WTC11 (cell line): ENCODE data around the gene SLC11A2. TPM values are rescaled to one million over a fixed set of nuclear protein-coding genes. Genes with fewer than 3 reads are reported as not detected.
A peak's percentile ranks its signal among the peaks of the same experiment; 100 is the strongest.

Experiments used
- ATAC-seq: fragments of 200-7000 bp; cut with Tn5 transposase; 2 replicates; pipeline ENCODE4 v1.10.0; 2021; ENCODE audit warnings: mild to moderate bottlenecking, moderate library complexity
- CTCF ChIA-PET: fragments of 300-600 bp; sonication (Branson Sonifier 250); formaldehyde crosslinking; loops from one replicate; lab custom pipeline; 2021; ENCODE audit warnings: antibody characterized with exemption; lab: Charles Lee
- POLR2A ChIA-PET: fragments of 350-600 bp; sonication (Branson Sonifier 250); formaldehyde crosslinking; loops from one replicate; lab custom pipeline; 2021; ENCODE audit warnings: antibody characterized with exemption; lab: Charles Lee
- DNase-seq: peaks from one replicate; pipeline ENCODE4 v3.0.0; 2021; ENCODE audit warnings: low spot score
- H3K27ac Mint-ChIP-seq: 2 replicates; pipeline ENCODE4 v1.8.0; 2021; ENCODE audit warnings: mixed read lengths
- H3K27me3 Mint-ChIP-seq: 2 replicates; pipeline ENCODE4 v1.8.0; 2021; ENCODE audit warnings: low read depth, mild to moderate bottlenecking, moderate library complexity, mixed read lengths
- H3K36me3 Mint-ChIP-seq: 2 replicates; pipeline ENCODE4 v1.8.0; 2021; ENCODE audit warnings: mixed read lengths
- H3K4me1 Mint-ChIP-seq: 2 replicates; pipeline ENCODE4 v1.8.0; 2022; ENCODE audit warnings: mixed read lengths
- H3K4me3 Mint-ChIP-seq: 2 replicates; pipeline ENCODE4 v1.8.0; 2021; ENCODE audit warnings: mild to moderate bottlenecking, moderate library complexity, mixed read lengths
- H3K9me3 Mint-ChIP-seq: 2 replicates; pipeline ENCODE4 v1.8.0; 2021; ENCODE audit warnings: mixed read lengths
- ATF3 ChIP-seq: sonication (generic); formaldehyde crosslinking; conservative IDR thresholded peaks from 2 replicates; pipeline ENCODE4 v1.8.1; 2022; ENCODE audit warnings: mild to moderate bottlenecking, missing genetic modification reagents
- CREB1 ChIP-seq: sonication (generic); formaldehyde crosslinking; IDR thresholded peaks from 2 replicates; pipeline ENCODE4 v1.8.0; 2023; ENCODE audit warnings: mild to moderate bottlenecking, missing genetic modification reagents
- CTCF ChIP-seq: fragments of 200-600 bp; IDR thresholded peaks from 2 replicates; pipeline ENCODE4 v1.8.0; 2022; ENCODE audit warnings: antibody characterized with exemption
- EMX1 ChIP-seq: fragments of 250-450 bp; sonication (Bioruptor Pico); IDR thresholded peaks from 2 replicates; pipeline ENCODE4 v1.8.0; 2021; ENCODE audit warnings: mild to moderate bottlenecking
- ETV6 ChIP-seq: sonication (generic); formaldehyde crosslinking; IDR thresholded peaks from 2 replicates; pipeline ENCODE4 v1.8.1; 2022; ENCODE audit warnings: mild to moderate bottlenecking, missing genetic modification reagents
- FOXK1 ChIP-seq: sonication (generic); formaldehyde crosslinking; IDR thresholded peaks from 2 replicates; pipeline ENCODE4 v1.8.0; 2022; ENCODE audit warnings: mild to moderate bottlenecking, moderate library complexity, missing genetic modification reagents
- FOXP1 ChIP-seq: sonication (generic); formaldehyde crosslinking; IDR thresholded peaks from 2 replicates; pipeline ENCODE4 v1.8.0; 2022; ENCODE audit warnings: missing genetic modification reagents, mild to moderate bottlenecking, moderate library complexity, borderline replicate concordance
- HMGA2 ChIP-seq: fragments of 250-450 bp; sonication (Bioruptor Pico); IDR thresholded peaks from 2 replicates; pipeline ENCODE4 v1.4.0; 2021; ENCODE audit warnings: mild to moderate bottlenecking, moderate library complexity
- HMGXB4 ChIP-seq: sonication (generic); formaldehyde crosslinking; IDR thresholded peaks from 2 replicates; pipeline ENCODE4 v1.8.1; 2023; ENCODE audit warnings: mild to moderate bottlenecking, moderate library complexity, missing genetic modification reagents
- JUN ChIP-seq: sonication (generic); formaldehyde crosslinking; IDR thresholded peaks from 2 replicates; pipeline ENCODE4 v1.8.0; 2023; ENCODE audit warnings: mild to moderate bottlenecking, missing genetic modification reagents
- NFATC4 ChIP-seq: fragments of 250-450 bp; sonication (Bioruptor Pico); IDR thresholded peaks from 2 replicates; pipeline ENCODE4 v1.9.0; 2021; ENCODE audit warnings: mild to moderate bottlenecking
- PRRX2 ChIP-seq: fragments of 250-450 bp; sonication (Bioruptor Pico); IDR thresholded peaks from 2 replicates; pipeline ENCODE4 v1.8.0; 2021; ENCODE audit warnings: mild to moderate bottlenecking
- RELA ChIP-seq: sonication (generic); formaldehyde crosslinking; IDR thresholded peaks from 2 replicates; pipeline ENCODE4 v1.8.1; 2022; ENCODE audit warnings: missing genetic modification reagents, mild to moderate bottlenecking, borderline replicate concordance
- SMAD4 ChIP-seq: sonication (generic); formaldehyde crosslinking; IDR thresholded peaks from 2 replicates; pipeline ENCODE4 v1.8.0; 2022; ENCODE audit warnings: mild to moderate bottlenecking, missing genetic modification reagents
- TEAD1 ChIP-seq: sonication (generic); formaldehyde crosslinking; IDR thresholded peaks from 2 replicates; pipeline ENCODE4 v1.8.0; 2022; ENCODE audit warnings: mild to moderate bottlenecking, missing genetic modification reagents
- ZNF219 ChIP-seq: sonication (generic); formaldehyde crosslinking; IDR thresholded peaks from 2 replicates; pipeline ENCODE4 v1.8.0; 2023; ENCODE audit warnings: missing genetic modification reagents, mild to moderate bottlenecking, borderline replicate concordance
- ZNF281 ChIP-seq: sonication (generic); formaldehyde crosslinking; IDR thresholded peaks from 2 replicates; pipeline ENCODE4 v1.8.0; 2023; ENCODE audit warnings: mild to moderate bottlenecking, missing genetic modification reagents
- ZNF396 ChIP-seq: fragments of 250-450 bp; sonication (Bioruptor Pico); IDR thresholded peaks from 2 replicates; pipeline ENCODE4 v1.8.0; 2021; ENCODE audit warnings: mild to moderate bottlenecking, moderate library complexity, borderline replicate concordance
- ZNF416 ChIP-seq: fragments of 250-450 bp; sonication (Bioruptor Pico); IDR thresholded peaks from 2 replicates; pipeline ENCODE4 v1.9.0; 2021; ENCODE audit warnings: mild to moderate bottlenecking, inconsistent platforms
- ZNF423 ChIP-seq: fragments of 250-450 bp; sonication (Bioruptor Pico); IDR thresholded peaks from 2 replicates; pipeline ENCODE4 v2.1.2; 2022; ENCODE audit warnings: mild to moderate bottlenecking, moderate library complexity
- total RNA-seq: library from RNA; stranded (reverse); gene quantifications from 3 replicates; pipeline ENCODE4 v1.2.3, GENCODE V29; 2021
- TF ChIP-seq, protein P1 (sequence below): sonication (generic); formaldehyde crosslinking; IDR thresholded peaks from 2 replicates; pipeline ENCODE4 v1.8.0; 2022; ENCODE audit warnings: mild to moderate bottlenecking, missing genetic modification reagents
- TF ChIP-seq, protein P2 (sequence below): sonication (generic); formaldehyde crosslinking; IDR thresholded peaks from 2 replicates; pipeline ENCODE4 v1.8.1; 2023; ENCODE audit warnings: mild to moderate bottlenecking, missing genetic modification reagents
- TF ChIP-seq, protein P3 (sequence below): fragments of 250-450 bp; sonication (Bioruptor Pico); IDR thresholded peaks from 2 replicates; pipeline ENCODE4 v1.9.0; 2021; ENCODE audit warnings: mild to moderate bottlenecking

The SLC11A2 gene
- total RNA-seq, 1 experiment from 2014 or later = 58.0 TPM

DNA sequence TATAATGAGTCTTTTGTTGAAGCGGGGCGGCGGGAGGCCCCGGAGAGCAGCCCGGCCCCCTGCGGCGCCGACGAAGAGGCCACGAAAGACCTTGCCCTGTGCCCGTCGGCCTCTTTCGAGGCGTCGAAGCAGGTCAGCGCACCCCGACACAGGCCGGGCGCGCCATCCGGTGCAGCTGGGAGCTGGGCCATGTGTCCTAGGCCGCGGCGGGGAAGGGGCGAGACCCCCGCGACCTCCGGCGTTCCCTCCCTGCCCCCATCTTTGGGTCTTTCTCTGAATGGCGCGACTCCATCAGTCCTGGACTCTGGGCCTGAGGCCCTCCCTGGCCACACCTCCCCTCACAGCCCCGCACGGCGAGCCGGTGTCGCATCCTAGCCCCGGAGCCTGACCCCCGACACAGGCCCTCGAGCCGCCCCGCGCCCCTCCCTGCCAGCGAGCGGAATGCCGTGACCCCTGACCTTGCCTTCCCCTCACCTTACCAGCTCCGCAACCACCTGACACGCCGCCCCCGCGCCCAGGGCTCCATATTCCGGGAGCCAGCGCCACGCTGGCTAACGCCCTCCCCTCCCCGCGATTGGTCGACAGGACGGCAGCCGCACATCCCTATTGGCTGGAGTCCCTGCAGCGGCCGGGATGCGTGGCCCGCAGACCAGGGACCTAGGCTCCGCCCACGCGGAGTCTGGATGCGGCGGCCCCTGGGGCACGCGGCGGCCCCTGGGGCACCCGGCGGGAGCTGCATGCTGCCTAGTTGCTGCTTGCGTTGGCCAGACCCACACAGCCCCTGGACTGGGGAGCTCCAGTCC, at the start of gene SLC11A2 (continued):
- TF ChIP-seq TEAD1 (CRISPR knock-in tag) (peak; percentile 62), CREB1 (CRISPR knock-in tag) (0 out of 2 replicates have a peak, but pooled peaks have one; percentile 4)
- TF ChIP-seq, protein P1, sequence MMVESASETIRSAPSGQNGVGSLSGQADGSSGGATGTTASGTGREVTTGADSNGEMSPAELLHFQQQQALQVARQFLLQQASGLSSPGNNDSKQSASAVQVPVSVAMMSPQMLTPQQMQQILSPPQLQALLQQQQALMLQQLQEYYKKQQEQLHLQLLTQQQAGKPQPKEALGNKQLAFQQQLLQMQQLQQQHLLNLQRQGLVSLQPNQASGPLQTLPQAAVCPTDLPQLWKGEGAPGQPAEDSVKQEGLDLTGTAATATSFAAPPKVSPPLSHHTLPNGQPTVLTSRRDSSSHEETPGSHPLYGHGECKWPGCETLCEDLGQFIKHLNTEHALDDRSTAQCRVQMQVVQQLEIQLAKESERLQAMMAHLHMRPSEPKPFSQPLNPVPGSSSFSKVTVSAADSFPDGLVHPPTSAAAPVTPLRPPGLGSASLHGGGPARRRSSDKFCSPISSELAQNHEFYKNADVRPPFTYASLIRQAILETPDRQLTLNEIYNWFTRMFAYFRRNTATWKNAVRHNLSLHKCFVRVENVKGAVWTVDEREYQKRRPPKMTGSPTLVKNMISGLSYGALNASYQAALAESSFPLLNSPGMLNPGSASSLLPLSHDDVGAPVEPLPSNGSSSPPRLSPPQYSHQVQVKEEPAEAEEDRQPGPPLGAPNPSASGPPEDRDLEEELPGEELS (CRISPR knock-in tag) = peak; percentile 57; the same call in 1 of the 2 replicates

DNA sequence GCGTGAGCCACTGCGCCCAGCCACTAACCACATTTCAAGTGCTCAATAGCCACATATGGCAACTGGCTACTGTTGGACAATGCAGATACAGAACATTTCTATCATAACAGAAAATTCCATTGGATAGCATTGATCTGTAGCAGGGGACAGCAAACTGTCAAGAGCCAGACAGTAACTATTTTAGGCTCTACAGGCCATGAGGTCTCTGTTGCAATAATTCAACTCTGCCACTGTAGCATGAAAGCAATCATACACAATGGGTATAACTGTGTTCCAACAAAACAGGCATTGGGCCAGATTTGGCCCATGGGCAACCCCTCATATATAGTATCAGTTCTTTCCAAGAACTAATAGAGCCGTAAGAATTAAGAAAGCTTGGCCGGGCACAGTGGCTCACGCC, 49.2 kb upstream of the SLC11A2 start:
- Mint-ChIP-seq H3K4me1 (no peaks in the 10 kb centered on the region; the same call in 1 of the 2 replicates), H3K36me3 (peaks cover 29% of the 10 kb centered on the region), H3K27ac (no peak overlapping the region), H3K9me3 (no peaks in the 10 kb centered on the region), H3K27me3 (no peaks in the 10 kb centered on the region)
- ChIA-PET CTCF (interaction anchor here (1.6 kb wide), 1 partner anchor 49 kb away, joined by 4 read pairs; the partner anchor contains the start of gene SLC11A2), POLR2A (interaction anchor here (2.2 kb wide), 1 partner anchor 8 kb away, joined by 12 read pairs; the partner anchor contains the start of gene CSRNP2)
- DNase-seq (no peak), ATAC-seq (no peak)
- TF ChIP-seq FOXK1 (CRISPR knock-in tag) (no peak), ZNF416 (CRISPR knock-in tag) (no peak), ZNF219 (CRISPR knock-in tag) (no peak), PRRX2 (no peak), FOXP1 (CRISPR knock-in tag) (no peak), EMX1 (no peak), ATF3 (no peak), HMGA2 (CRISPR knock-in tag) (no peak), NFATC4 (CRISPR knock-in tag) (no peak), ZNF423 (CRISPR knock-in tag) (no peak), CTCF (no peak), SMAD4 (CRISPR knock-in tag) (no peak), ETV6 (CRISPR knock-in tag) (no peak), JUN (CRISPR knock-in tag) (no peak), ZNF396 (CRISPR knock-in tag) (no peak), ZNF281 (CRISPR knock-in tag) (no peak), RELA (CRISPR knock-in tag) (no peak), HMGXB4 (CRISPR knock-in tag) (no peak)
- TF ChIP-seq, protein P2, sequence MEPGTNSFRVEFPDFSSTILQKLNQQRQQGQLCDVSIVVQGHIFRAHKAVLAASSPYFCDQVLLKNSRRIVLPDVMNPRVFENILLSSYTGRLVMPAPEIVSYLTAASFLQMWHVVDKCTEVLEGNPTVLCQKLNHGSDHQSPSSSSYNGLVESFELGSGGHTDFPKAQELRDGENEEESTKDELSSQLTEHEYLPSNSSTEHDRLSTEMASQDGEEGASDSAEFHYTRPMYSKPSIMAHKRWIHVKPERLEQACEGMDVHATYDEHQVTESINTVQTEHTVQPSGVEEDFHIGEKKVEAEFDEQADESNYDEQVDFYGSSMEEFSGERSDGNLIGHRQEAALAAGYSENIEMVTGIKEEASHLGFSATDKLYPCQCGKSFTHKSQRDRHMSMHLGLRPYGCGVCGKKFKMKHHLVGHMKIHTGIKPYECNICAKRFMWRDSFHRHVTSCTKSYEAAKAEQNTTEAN (CRISPR knock-in tag) = no peak
- TF ChIP-seq, protein P3, sequence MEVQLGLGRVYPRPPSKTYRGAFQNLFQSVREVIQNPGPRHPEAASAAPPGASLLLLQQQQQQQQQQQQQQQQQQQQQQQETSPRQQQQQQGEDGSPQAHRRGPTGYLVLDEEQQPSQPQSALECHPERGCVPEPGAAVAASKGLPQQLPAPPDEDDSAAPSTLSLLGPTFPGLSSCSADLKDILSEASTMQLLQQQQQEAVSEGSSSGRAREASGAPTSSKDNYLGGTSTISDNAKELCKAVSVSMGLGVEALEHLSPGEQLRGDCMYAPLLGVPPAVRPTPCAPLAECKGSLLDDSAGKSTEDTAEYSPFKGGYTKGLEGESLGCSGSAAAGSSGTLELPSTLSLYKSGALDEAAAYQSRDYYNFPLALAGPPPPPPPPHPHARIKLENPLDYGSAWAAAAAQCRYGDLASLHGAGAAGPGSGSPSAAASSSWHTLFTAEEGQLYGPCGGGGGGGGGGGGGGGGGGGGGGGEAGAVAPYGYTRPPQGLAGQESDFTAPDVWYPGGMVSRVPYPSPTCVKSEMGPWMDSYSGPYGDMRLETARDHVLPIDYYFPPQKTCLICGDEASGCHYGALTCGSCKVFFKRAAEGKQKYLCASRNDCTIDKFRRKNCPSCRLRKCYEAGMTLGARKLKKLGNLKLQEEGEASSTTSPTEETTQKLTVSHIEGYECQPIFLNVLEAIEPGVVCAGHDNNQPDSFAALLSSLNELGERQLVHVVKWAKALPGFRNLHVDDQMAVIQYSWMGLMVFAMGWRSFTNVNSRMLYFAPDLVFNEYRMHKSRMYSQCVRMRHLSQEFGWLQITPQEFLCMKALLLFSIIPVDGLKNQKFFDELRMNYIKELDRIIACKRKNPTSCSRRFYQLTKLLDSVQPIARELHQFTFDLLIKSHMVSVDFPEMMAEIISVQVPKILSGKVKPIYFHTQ = no peak
- TF ChIP-seq, all 79 proteins: peak for 0
- H3K4me3 Mint-ChIP-seq = no peak overlapping the region
